IPS DF 6.9 (cell line): Measurements from ENCODE around the gene LRRC3C.

Experiments used
- DNase-seq: peaks from one replicate; pipeline ENCODE4 v3.0.0-alpha.2; 2013; ENCODE audit warnings: low read depth, low spot score
- H3K27ac ChIP-seq: one replicate; pipeline ENCODE4 v1.5.1; 2013; ENCODE audit warnings: low read length, control low read depth
- H3K27me3 ChIP-seq: 2 replicates; pipeline ENCODE4 v1.6.1; 2013; ENCODE audit warnings: mild to moderate bottlenecking, low read length; ENCODE audit not compliant: control insufficient read depth, insufficient read depth
- H3K36me3 ChIP-seq: 2 replicates; pipeline ENCODE4 v1.6.1; 2013; ENCODE audit warnings: low read length; ENCODE audit not compliant: control insufficient read depth, insufficient read depth
- H3K4me1 ChIP-seq: 2 replicates; pipeline ENCODE4 v1.6.1; 2013; ENCODE audit warnings: low read length; ENCODE audit not compliant: control insufficient read depth, insufficient read depth
- H3K4me3 ChIP-seq: 2 replicates; pipeline ENCODE4 v1.5.1; 2013; ENCODE audit warnings: mild to moderate bottlenecking, low read length
- H3K9me3 ChIP-seq: 2 replicates; pipeline ENCODE4 v1.6.1; 2013; ENCODE audit warnings: low read length, inconsistent platforms; ENCODE audit not compliant: control insufficient read depth, insufficient read depth
- WGBS: extraction: QIAGEN DNeasy Blood & Tissue Kit; methylation state at CpG from one replicate; pipeline ENCODE4 v1.1.7; 2013; ENCODE audit warnings: mixed read lengths, missing lambda C conversion rate; ENCODE audit not compliant: insufficient read length, insufficient coverage; 5-methylcytosine and 5-hydroxymethylcytosine counted together

Gene LRRC3C

GRCh38 chr17:39950871-39951348 is 23.4 kb downstream of the LRRC3C start:
- Histone ChIP-seq H3K36me3 (no peaks in the 10 kb centered on the region), H3K27ac (no peak overlapping the region), H3K9me3 (no peaks in the 10 kb centered on the region), H3K4me3 (no peak overlapping the region), H3K4me1 (no peaks in the 10 kb centered on the region; the same call in 1 of the 2 replicates), H3K27me3 (no peaks in the 10 kb centered on the region)
- no CpG with 5 or more reads among the region's 5 CpGs for WGBS
- DNase-seq, result no peak

- Histone ChIP-seq H3K27ac (no peak overlapping the region), H3K36me3 (no peaks in the 10 kb centered on the region), H3K9me3 (no peaks in the 10 kb centered on the region), H3K27me3 (no peaks in the 10 kb centered on the region), H3K4me3 (peak overlapping the region; percentile 35), H3K4me1 (no peaks in the 10 kb centered on the region; the same call in 1 of the 2 replicates)
- WGBS, result no CpG with 5 or more reads among the region's 22 CpGs
- no peak for DNase-seq
Observed at GRCh38 chr17:39951924-39952679, 24.6 kb downstream of the LRRC3C start.

- WGBS, result no CpG with 5 or more reads among the region's 55 CpGs
- no peaks in the 10 kb centered on the region for H3K27me3 ChIP-seq
- no peaks in the 10 kb centered on the region for H3K9me3 ChIP-seq
- no peaks in the 10 kb centered on the region for H3K36me3 ChIP-seq
- no peaks in the 10 kb centered on the region; the same call in 1 of the 2 replicates for H3K4me1 ChIP-seq
- no peak overlapping the region for H3K27ac ChIP-seq
- H3K4me3 ChIP-seq, result peak overlapping the region; percentile 35
- DNase-seq, result peak; percentile 98
Observed at GRCh38 chr17:39952680-39953470, 25.3 kb downstream of the LRRC3C start.

- no peak for DNase-seq
- no peak overlapping the region for H3K27ac ChIP-seq
- no peaks in the 10 kb centered on the region for H3K9me3 ChIP-seq
- H3K36me3 ChIP-seq, result no peaks in the 10 kb centered on the region
- peak overlapping the region; percentile 43; the same call in 1 of the 2 replicates for H3K4me3 ChIP-seq
- H3K4me1 ChIP-seq, result no peaks in the 10 kb centered on the region; the same call in 1 of the 2 replicates
- H3K27me3 ChIP-seq, result no peaks in the 10 kb centered on the region
- no CpG with 5 or more reads among the region's 9 CpGs for WGBS
Observed at GRCh38 chr17:39953471-39953888, 25.9 kb downstream of the LRRC3C start.

- Histone ChIP-seq H3K9me3 (no peaks in the 10 kb centered on the region), H3K27ac (no peak overlapping the region), H3K4me1 (no peaks in the 10 kb centered on the region; the same call in 1 of the 2 replicates), H3K36me3 (no peaks in the 10 kb centered on the region), H3K27me3 (no peaks in the 10 kb centered on the region), H3K4me3 (no peak overlapping the region)
- WGBS, result no CpG with 5 or more reads among the region's 4 CpGs
- DNase-seq, result no peak
Observed at GRCh38 chr17:39954876-39955275, 27.3 kb downstream of the LRRC3C start.

GRCh38 chr17:39955726-39956225 is 28.2 kb downstream of the LRRC3C start:
- H3K4me1 ChIP-seq, result no peaks in the 10 kb centered on the region; the same call in 1 of the 2 replicates
- WGBS, result no CpG with 5 or more reads among the region's 4 CpGs
- no peak overlapping the region for H3K4me3 ChIP-seq
- DNase-seq, result no peak
- H3K27me3 ChIP-seq, result no peaks in the 10 kb centered on the region
- H3K9me3 ChIP-seq, result no peaks in the 10 kb centered on the region
- no peak overlapping the region for H3K27ac ChIP-seq
- no peaks in the 10 kb centered on the region for H3K36me3 ChIP-seq

GRCh38 chr17:39960524-39961041 is 33.1 kb downstream of the LRRC3C start:
- H3K4me3 ChIP-seq, result no peak overlapping the region
- no peaks in the 10 kb centered on the region for H3K27me3 ChIP-seq
- H3K27ac ChIP-seq, result no peak overlapping the region
- no peaks in the 10 kb centered on the region for H3K36me3 ChIP-seq
- no peaks in the 10 kb centered on the region; the same call in 1 of the 2 replicates for H3K4me1 ChIP-seq
- WGBS, result no CpG with 5 or more reads among the region's 8 CpGs
- H3K9me3 ChIP-seq, result no peaks in the 10 kb centered on the region
- DNase-seq, result no peak

GRCh38 chr17:39962642-39963220 is 35.2 kb downstream of the LRRC3C start, which contains the start of gene GSDMA:
Gene GSDMA (plus strand): TSS chr17:39963004. CDS start chr17:39965688, 2,684 bp downstream.
- H3K4me1 ChIP-seq, result no peaks in the 10 kb centered on the region; the same call in 1 of the 2 replicates
- WGBS, result no CpG with 5 or more reads among the region's 6 CpGs
- no peaks in the 10 kb centered on the region for H3K27me3 ChIP-seq
- no peak within 1 kb of the TSS for H3K4me3 ChIP-seq
- no peaks in the 10 kb centered on the region for H3K9me3 ChIP-seq
- DNase-seq, result no peak
- no peaks in the 10 kb centered on the region for H3K36me3 ChIP-seq
- H3K27ac ChIP-seq, result no peak within 1 kb of the TSS

GRCh38 chr17:39963829-39964228 is 36.3 kb downstream of the LRRC3C start:
- no peak for DNase-seq
- no CpG with 5 or more reads among the region's 6 CpGs for WGBS
- H3K27ac ChIP-seq, result no peak overlapping the region
- no peaks in the 10 kb centered on the region for H3K36me3 ChIP-seq
- no peaks in the 10 kb centered on the region; the same call in 1 of the 2 replicates for H3K4me1 ChIP-seq
- no peaks in the 10 kb centered on the region for H3K27me3 ChIP-seq
- H3K4me3 ChIP-seq, result no peak overlapping the region
- H3K9me3 ChIP-seq, result no peaks in the 10 kb centered on the region
